HCT116 (cell line): ENCODE data around the gene CHST14. TPM values are rescaled to one million over a fixed set of nuclear protein-coding genes. Genes with fewer than 3 reads are reported as not detected.
A peak's percentile ranks its signal among the peaks of the same experiment; 100 is the strongest.
"Not testable (repeated sequence)": the region's sequence is repeated elsewhere in the genome, so short reads cannot be mapped to it uniquely, and the experiment has no call there.

Source experiments
- ATAC-seq: fragments of 200-7000 bp; cut with Tn5 transposase; 2 replicates; pipeline ENCODE4 v1.9.1; 2020; ENCODE audit warnings: mild to moderate bottlenecking, moderate library complexity
- BruUV-seq: library from RNA; stranded (reverse); fragments of 400-500 nt; replicated peaks from 2 replicates; lab custom pipeline; 2021; lab: Mats Ljungman, UMichigan
- CTCF ChIA-PET: fragments of 300-600 bp; sonication (Branson Sonifier 250); formaldehyde crosslinking; loops from one replicate; lab custom pipeline; 2021; ENCODE audit warnings: antibody characterized with exemption; lab: Charles Lee
- POLR2A ChIA-PET: fragments of 300-600, 350-600 bp; sonication (Branson Sonifier 250); formaldehyde crosslinking; loops from one replicate; lab custom pipeline; 2021; ENCODE audit warnings: antibody characterized with exemption; lab: Charles Lee
- RAD21 ChIA-PET, 2 experiments: fragments of 300-600 bp; sonication (Branson Sonifier 250); formaldehyde crosslinking; loops; one replicate each; lab custom pipeline; 2023; ENCODE audit warnings: low total read pairs in 2 of 2; ENCODE audit not compliant: uncharacterized antibody in 2 of 2, unreplicated experiment in 2 of 2, low non-redundant PET in 1 of 2; lab: Charles Lee
- DNase-seq: peaks from one replicate; pipeline ENCODE4 v3.0.0-alpha.2; 2010; ENCODE audit warnings: low read depth, low spot score
- H2AFZ ChIP-seq: fragments of 200-600 bp; shearing (Covaris generic), sonication (generic); 2 replicates; pipeline ENCODE4 v1.6.1; 2017; ENCODE audit warnings: low read depth, mixed run types, mixed read lengths, antibody characterized with exemption, low read length; ENCODE audit not compliant: poor library complexity, severe bottlenecking
- H3K27ac ChIP-seq: 2 replicates; pipeline ENCODE4 v1.5.1; 2012; ENCODE audit warnings: low read depth, low read length
- H3K27me3 ChIP-seq: fragments of 200-600 bp; sonication (generic); 2 replicates; pipeline ENCODE4 v1.6.1; 2016; ENCODE audit warnings: mixed run types, low read length, mixed read lengths; ENCODE audit not compliant: insufficient read depth
- H3K36me3 ChIP-seq, 2 experiments: fragments of 200-500 bp in 1 of 2; fragments of 200-600 bp in 1 of 2; sonication (Bioruptor generic) in 1 of 2; sonication (generic) in 1 of 2; 2 replicates each; pipeline versions ENCODE4 v1.5.1 to v1.6.1; 2014 to 2016; ENCODE audit warnings: low read length in 2 of 2, inconsistent platforms in 1 of 2, mixed read lengths in 1 of 2, mixed run types in 1 of 2; ENCODE audit not compliant: insufficient read depth in 2 of 2, control insufficient read depth in 1 of 2
- H3K4me1 ChIP-seq, 2 experiments: fragments of 200-600 bp in 1 of 2; sonication (generic) in 1 of 2; 2 replicates each; pipeline versions ENCODE4 v1.5.1 to v1.6.1; 2012 to 2017; ENCODE audit warnings: low read length in 2 of 2, inconsistent platforms in 1 of 2, mild to moderate bottlenecking in 1 of 2, mixed read lengths in 1 of 2, mixed run types in 1 of 2, moderate library complexity in 1 of 2; ENCODE audit not compliant: insufficient read depth in 2 of 2, control insufficient read depth in 1 of 2
- H3K4me2 ChIP-seq: fragments of 200-600 bp; sonication (generic); 2 replicates; pipeline ENCODE4 v1.6.1; 2017; ENCODE audit warnings: mixed run types, low read length, mixed read lengths
- H3K4me3 ChIP-seq, 2 experiments: fragments of 200-600 bp in 1 of 2; sonication (generic) in 1 of 2; replicated peaks in 1 of 2; 2 replicates each; pipeline ENCODE4 v1.5.1; 2011 to 2016; ENCODE audit warnings: low read length in 2 of 2, control low read depth in 1 of 2, low read depth in 1 of 2, mild to moderate bottlenecking in 1 of 2, mixed read lengths in 1 of 2, mixed run types in 1 of 2
- H3K79me2 ChIP-seq: fragments of 200-600 bp; sonication (generic); 2 replicates; pipeline ENCODE4 v1.6.1; 2017; ENCODE audit warnings: mild to moderate bottlenecking, mixed run types, low read length, moderate library complexity, mixed read lengths; ENCODE audit not compliant: insufficient read depth
- H3K9ac ChIP-seq: fragments of 200-600 bp; sonication (generic); 2 replicates; pipeline ENCODE4 v1.6.1; 2016; ENCODE audit warnings: low read length, mixed read lengths
- H3K9me2 ChIP-seq: fragments of 200-600 bp; sonication (generic), shearing (Covaris generic); 2 replicates; pipeline ENCODE4 v1.6.1; 2017; ENCODE audit warnings: mixed run types, mild to moderate bottlenecking, moderate library complexity; ENCODE audit not compliant: insufficient read depth
- H3K9me3 ChIP-seq, 2 experiments: fragments of 200-500 bp in 1 of 2; fragments of 200-600 bp in 1 of 2; sonication (Bioruptor generic) in 1 of 2; sonication (generic) in 1 of 2; 2 replicates each; pipeline ENCODE4 v1.6.1; 2014 to 2017; ENCODE audit warnings: low read length in 2 of 2, mixed read lengths in 2 of 2, inconsistent platforms in 1 of 2, low read depth in 1 of 2, mild to moderate bottlenecking in 1 of 2, mixed run types in 1 of 2, moderate library complexity in 1 of 2; ENCODE audit not compliant: control insufficient read depth in 1 of 2, insufficient read depth in 1 of 2
- H4K20me1 ChIP-seq: fragments of 200-600 bp; sonication (generic), shearing (Covaris generic); 2 replicates; pipeline ENCODE4 v1.6.1; 2017; ENCODE audit warnings: mixed run types, mild to moderate bottlenecking, moderate library complexity; ENCODE audit not compliant: insufficient read depth
- CBX3 ChIP-seq: IDR thresholded peaks from 2 replicates; pipeline ENCODE4 v1.6.1; 2012; ENCODE audit warnings: low read depth
- CEBPB ChIP-seq: IDR thresholded peaks from 2 replicates; pipeline ENCODE4 v1.6.1; 2012; ENCODE audit warnings: low read depth
- ELF1 ChIP-seq: IDR thresholded peaks from 2 replicates; pipeline ENCODE4 v1.6.1; 2012; ENCODE audit warnings: low read depth, borderline replicate concordance
- EZH2 ChIP-seq: fragments of 200-600 bp; sonication (generic); IDR thresholded peaks from 2 replicates; pipeline ENCODE4 v1.6.1; 2017; ENCODE audit warnings: antibody characterized with exemption, mixed run types
- EZH2phosphoT487 ChIP-seq: fragments of 200-600 bp; IDR thresholded peaks from 2 replicates; pipeline ENCODE4 v1.6.1; 2018; ENCODE audit warnings: antibody characterized with exemption, borderline replicate concordance
- FOSL1 ChIP-seq: IDR thresholded peaks from 2 replicates; pipeline ENCODE4 v1.6.1; 2012; ENCODE audit warnings: low read depth
- JUND ChIP-seq: IDR thresholded peaks from 2 replicates; pipeline ENCODE4 v1.6.1; 2012
- POLR2AphosphoS5 ChIP-seq: IDR thresholded peaks from 2 replicates; pipeline ENCODE4 v1.6.1; 2011; ENCODE audit warnings: mild to moderate bottlenecking, low read depth, low read length, moderate library complexity
- RAD21 ChIP-seq: IDR thresholded peaks from 2 replicates; pipeline ENCODE4 v1.6.1; 2012; ENCODE audit warnings: low read depth, mild to moderate bottlenecking
- SIN3A ChIP-seq: IDR thresholded peaks from 2 replicates; pipeline ENCODE4 v1.6.1; 2012; ENCODE audit warnings: low read depth
- SP1 ChIP-seq: IDR thresholded peaks from 2 replicates; pipeline ENCODE4 v1.6.1; 2012; ENCODE audit warnings: low read depth
- SRF ChIP-seq: IDR thresholded peaks from 2 replicates; pipeline ENCODE4 v1.6.1; 2012; ENCODE audit warnings: low read depth
- TCF7L2 ChIP-seq: IDR thresholded peaks from 2 replicates; pipeline ENCODE4 v1.7.0; 2011; ENCODE audit warnings: borderline replicate concordance, inconsistent platforms; ENCODE audit not compliant: insufficient read depth, insufficient read length; ENCODE audit errors: extremely low read depth
- YY1 ChIP-seq: IDR thresholded peaks from 2 replicates; pipeline ENCODE4 v1.6.1; 2011; ENCODE audit warnings: low read length, low read depth, moderate library complexity, mild to moderate bottlenecking; ENCODE audit not compliant: insufficient replicate concordance; ENCODE audit errors: extremely low read depth
- ZFX ChIP-seq: fragments of 450-650 bp; IDR thresholded peaks from 2 replicates; pipeline ENCODE4 v1.6.1; 2017
- ZNF274 ChIP-seq: fragments of 200-500 bp; sonication (Bioruptor generic); IDR thresholded peaks from 2 replicates; pipeline ENCODE4 v1.6.1; 2014; ENCODE audit warnings: mild to moderate bottlenecking, low read depth, low read length, inconsistent platforms
- intact Hi-C: fragments of 100-400 bp; cut with micrococcal nuclease; formaldehyde crosslinking; loops from 2 replicates; pipeline ENCODE4 v1.10.0; 2022
- total RNA-seq: library from RNA; stranded (reverse); gene quantifications from one replicate; pipeline ENCODE4 v1.2.1, GENCODE V29; 2021; ENCODE audit not compliant: unreplicated experiment
- TF ChIP-seq, protein P1 (sequence below), 3 experiments: fragments of 200-600 bp in 1 of 3; sonication (generic) in 1 of 3; IDR thresholded peaks in 2 of 3; conservative IDR thresholded peaks in 1 of 3; 2 replicates each; pipeline ENCODE4 v1.5.1; 2012 to 2017; ENCODE audit warnings: low read depth in 2 of 3, low read length in 2 of 3, antibody characterized with exemption in 1 of 3, borderline replicate concordance in 1 of 3, control low read depth in 1 of 3, mild to moderate bottlenecking in 1 of 3, mixed read lengths in 1 of 3, mixed run types in 1 of 3, moderate library complexity in 1 of 3; ENCODE audit not compliant: insufficient read depth in 1 of 3
- TF ChIP-seq, protein P2 (sequence below): IDR thresholded peaks from 2 replicates; pipeline ENCODE4 v1.6.1; 2012

CHST14 gene
- total RNA-seq, 1 experiment from 2014 or later, result 12.7 TPM

DNA sequence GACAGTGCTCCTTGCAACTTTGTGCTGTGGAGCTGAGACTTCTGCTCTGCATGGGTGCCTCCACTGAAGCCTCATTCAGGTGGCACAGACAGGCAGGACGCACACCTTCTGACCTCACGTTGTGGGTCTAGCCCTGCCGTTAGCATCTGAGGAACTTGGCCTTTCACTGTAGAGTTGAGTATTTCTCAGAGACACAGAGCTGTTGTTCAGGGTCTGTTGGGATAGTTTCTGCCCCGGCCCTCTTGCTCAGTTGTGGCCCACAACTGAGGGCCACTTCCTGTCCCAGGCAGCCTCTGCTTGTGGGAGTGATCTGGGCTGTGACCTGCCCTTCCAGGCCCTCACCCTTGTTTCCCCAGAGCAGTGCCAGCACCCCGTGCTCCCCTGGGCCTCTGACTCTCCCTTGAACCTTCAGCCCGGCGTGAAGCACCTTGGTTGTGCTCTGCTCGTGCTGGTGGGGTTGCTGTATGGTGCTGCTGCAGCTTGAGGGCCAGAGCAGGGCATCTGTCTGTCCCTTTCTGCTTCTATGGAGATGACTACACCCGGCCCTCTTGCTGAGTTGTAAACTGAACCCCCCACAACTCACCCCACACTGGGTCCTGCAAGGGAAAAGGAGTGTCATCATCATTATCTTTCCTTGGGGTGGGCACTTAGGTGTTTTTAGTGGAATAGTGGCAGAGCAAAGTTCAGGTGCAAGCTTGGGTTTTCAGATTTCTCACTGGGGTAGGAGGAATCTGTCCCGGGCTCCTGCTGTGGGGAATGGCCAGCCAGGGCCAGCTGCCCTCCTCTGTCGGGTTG, 18.3 kb upstream of the CHST14 start:
- RAD21 ChIA-PET, result no interaction called here
- intact Hi-C loops, result no loop called here
- no TSS peak for BruUV-seq
- H4K20me1 ChIP-seq, result peaks cover 2% of the 10 kb centered on the region; the same call in 1 of the 2 replicates
- H3K9ac ChIP-seq, result no peak overlapping the region
- TF ChIP-seq ZFX (no peak), JUND (no peak), CBX3 (no peak), POLR2AphosphoS5 (no peak), EZH2 (no peak), RAD21 (no peak), ZNF274 (no peak), TCF7L2 (no peak), ELF1 (no peak), EZH2phosphoT487 (no peak), FOSL1 (no peak), SP1 (no peak), CEBPB (no peak), YY1 (no peak), SIN3A (no peak), SRF (no peak)
- TF ChIP-seq, protein P1, sequence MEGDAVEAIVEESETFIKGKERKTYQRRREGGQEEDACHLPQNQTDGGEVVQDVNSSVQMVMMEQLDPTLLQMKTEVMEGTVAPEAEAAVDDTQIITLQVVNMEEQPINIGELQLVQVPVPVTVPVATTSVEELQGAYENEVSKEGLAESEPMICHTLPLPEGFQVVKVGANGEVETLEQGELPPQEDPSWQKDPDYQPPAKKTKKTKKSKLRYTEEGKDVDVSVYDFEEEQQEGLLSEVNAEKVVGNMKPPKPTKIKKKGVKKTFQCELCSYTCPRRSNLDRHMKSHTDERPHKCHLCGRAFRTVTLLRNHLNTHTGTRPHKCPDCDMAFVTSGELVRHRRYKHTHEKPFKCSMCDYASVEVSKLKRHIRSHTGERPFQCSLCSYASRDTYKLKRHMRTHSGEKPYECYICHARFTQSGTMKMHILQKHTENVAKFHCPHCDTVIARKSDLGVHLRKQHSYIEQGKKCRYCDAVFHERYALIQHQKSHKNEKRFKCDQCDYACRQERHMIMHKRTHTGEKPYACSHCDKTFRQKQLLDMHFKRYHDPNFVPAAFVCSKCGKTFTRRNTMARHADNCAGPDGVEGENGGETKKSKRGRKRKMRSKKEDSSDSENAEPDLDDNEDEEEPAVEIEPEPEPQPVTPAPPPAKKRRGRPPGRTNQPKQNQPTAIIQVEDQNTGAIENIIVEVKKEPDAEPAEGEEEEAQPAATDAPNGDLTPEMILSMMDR (IDR thresholded peaks at IDR 0.05 in 2 of 3, conservative IDR thresholded peaks at IDR 0.05 in 1 of 3; ENCODE audit: borderline replicate concordance in 1 of 3, insufficient read depth in 1 of 3, low read depth in 2 of 3, low read length in 2 of 3), result no peak
- TF ChIP-seq, protein P2, sequence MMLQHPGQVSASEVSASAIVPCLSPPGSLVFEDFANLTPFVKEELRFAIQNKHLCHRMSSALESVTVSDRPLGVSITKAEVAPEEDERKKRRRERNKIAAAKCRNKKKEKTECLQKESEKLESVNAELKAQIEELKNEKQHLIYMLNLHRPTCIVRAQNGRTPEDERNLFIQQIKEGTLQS, result no peak
- TF ChIP-seq, all 23 proteins: peak for 0
- ChIA-PET CTCF (no interaction called here), POLR2A (no interaction called here)
- H3K36me3 ChIP-seq, result no peaks in the 10 kb centered on the region
- H3K27ac ChIP-seq, result no peak overlapping the region
- no peak overlapping the region for H3K4me3 ChIP-seq
- H3K79me2 ChIP-seq, result peaks cover 89% of the 10 kb centered on the region
- H3K9me2 ChIP-seq, result no peaks in the 10 kb centered on the region
- ATAC-seq (no peak), DNase-seq (no peak)
- H3K9me3 ChIP-seq, result no peaks in the 10 kb centered on the region
- H2AFZ ChIP-seq, result no peak overlapping the region
- no peak overlapping the region for H3K4me2 ChIP-seq
- H3K4me1 ChIP-seq, result peaks cover 43 to 63% of the 10 kb centered on the region in 2 experiments
- H3K27me3 ChIP-seq, result no peaks in the 10 kb centered on the region

DNA sequence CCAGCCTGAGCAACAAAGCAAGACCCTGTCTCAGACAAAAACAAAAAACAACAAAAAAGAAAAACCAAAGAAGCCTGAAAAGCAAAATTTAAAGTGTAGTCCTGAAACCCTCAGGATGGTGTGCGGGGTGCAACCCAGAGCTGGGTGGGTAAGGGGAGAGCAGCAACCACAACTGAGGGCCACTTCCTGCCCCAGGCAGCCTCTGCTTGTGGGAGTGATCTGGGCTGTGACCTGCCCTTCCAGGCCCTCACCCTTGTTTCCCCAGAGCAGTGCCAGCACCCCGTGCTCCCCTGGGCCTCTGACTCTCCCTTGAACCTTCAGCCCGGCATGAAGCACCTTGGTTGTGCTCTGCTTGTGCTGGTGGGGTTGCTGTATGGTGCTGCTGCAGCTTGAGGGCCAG, 16.8 kb upstream of the CHST14 start:
- H3K27ac ChIP-seq, result peak overlapping the region; percentile 28; the same call in 1 of the 2 replicates
- peak overlapping the region; percentile 48; the same call in 1 of the 2 replicates for H3K9ac ChIP-seq
- CTCF ChIA-PET, result interaction anchor here (1.2 to 1.3 kb wide), 2 partner anchors 13 to 14 kb away, joined by 3 read pairs; partner anchors contain the start of gene BAHD1
- H3K27me3 ChIP-seq, intact Hi-C loops, H4K20me1 ChIP-seq, BruUV-seq, ATAC-seq, RAD21 ChIA-PET, H3K9me3 ChIP-seq, POLR2A ChIA-PET, DNase-seq, H3K9me2 ChIP-seq, H3K36me3 ChIP-seq, H2AFZ ChIP-seq: not testable (repeated sequence)
- peak overlapping the region; percentile 87 for H3K4me2 ChIP-seq
- 0 out of 4 replicates have a peak overlapping the region, but pooled peaks of 1 of the 2 experiments have one; percentile 46 for H3K4me3 ChIP-seq
- peaks cover 35 to 54% of the 10 kb centered on the region in 2 experiments for H3K4me1 ChIP-seq
- H3K79me2 ChIP-seq, result peaks cover 88% of the 10 kb centered on the region
